Measurements from ENCODE around the gene DVL2.

The DVL2 gene

GRCh38 chr17:7176841-7177190, 57.5 kb downstream of the DVL2 start:
- FAIRE-seq (no peak), DNase-seq (ENCODE audit: insufficient read length, low spot score) (no peak)

DNA sequence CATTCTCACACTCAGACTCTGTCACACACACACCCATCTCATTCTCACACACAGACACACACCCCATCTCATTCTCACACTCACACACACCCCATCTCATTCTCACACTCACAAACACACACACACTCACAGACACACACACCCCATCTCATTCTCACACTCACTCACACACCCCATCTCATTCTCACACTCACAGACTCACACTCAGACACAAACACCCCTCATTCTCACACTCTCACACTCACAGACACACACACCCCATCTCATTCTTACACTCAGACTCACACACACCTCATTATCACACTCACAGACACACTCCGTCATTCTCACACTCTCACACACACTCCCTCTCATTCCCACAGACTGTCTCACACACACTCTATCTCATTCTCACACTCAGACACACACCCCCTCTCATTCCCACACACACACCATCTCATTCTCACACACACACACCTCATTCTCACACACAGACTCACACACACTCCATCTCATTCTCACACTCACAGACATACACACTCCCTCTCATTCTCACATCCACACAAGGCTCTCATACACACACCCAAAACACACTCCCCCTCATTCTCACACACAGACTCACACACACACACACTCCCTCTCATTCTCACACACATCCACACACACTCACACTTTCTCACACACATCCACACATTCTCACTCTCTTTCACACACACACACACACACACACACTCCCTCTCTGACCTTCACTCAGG, 58.0 kb downstream of the DVL2 start:
- FAIRE-seq = no peak
- no peak for DNase-seq (ENCODE audit: insufficient read length, low spot score)
